ENCODE data around the gene S100A5. TPM values are rescaled to one million over a fixed set of nuclear protein-coding genes. Genes with fewer than 3 reads are reported as not detected.

The S100A5 gene
- total and polyA plus RNA-seq, 2 of the 8 experiments (the other 6 are each of a cell fraction or from before 2014, with no cell fraction given): not detected

- FAIRE-seq (no peak), DNase-seq (ENCODE audit: low read depth in 1 of 2, low spot score in 2 of 2) (no peak)
- 98% methylated on average over 6 of the region's 6 CpGs; no CpG with 5 or more reads in 1 of the 2 experiments for WGBS, 2 experiments (ENCODE audit: extremely low coverage in 1 of 2, insufficient coverage in 1 of 2, insufficient read length in 1 of 2, insufficient replicate concordance in 2 of 2, low coverage in 1 of 2, low lambda C conversion rate in 2 of 2, missing lambda C conversion rate in 1 of 2)
- Histone ChIP-seq H3K4me1 (replicated peaks in 1 of 4; ENCODE audit: control insufficient read depth in 3 of 4, insufficient read depth in 4 of 4, low read length in 3 of 4) (peaks cover 12 to 36% (median 23%) of the 10 kb centered on the region in 4 experiments), H3K23ac (ENCODE audit: insufficient read length) (no peak overlapping the region), H4K8ac (ENCODE audit: extremely low read depth, insufficient read depth, low read length) (no peak overlapping the region), H2BK12ac (ENCODE audit: low read depth, low read length) (peak overlapping the region; percentile 96; the same call in 1 of the 2 replicates), H2BK20ac (ENCODE audit: low read length) (peak overlapping the region; percentile 90; the same call in 1 of the 2 replicates), H3K27me3 (replicated peaks in 1 of 4; ENCODE audit: control insufficient read depth in 3 of 4, extremely low read depth in 1 of 4, insufficient read depth in 3 of 4, low read length in 3 of 4) (peaks cover 0 to 19% (median 6%) of the 10 kb centered on the region in 4 experiments; a peak in 5 of 7 replicates), H3K79me1 (ENCODE audit: low read depth, low read length) (no peaks in the 10 kb centered on the region), H3K18ac (ENCODE audit: extremely low read depth, low read length) (no peak overlapping the region), H2BK5ac (ENCODE audit: low read depth, low read length) (no peak overlapping the region), H3K79me2 (ENCODE audit: control insufficient read depth in 1 of 2, insufficient read depth in 2 of 2, low read length in 2 of 2) (no peaks in the 10 kb centered on the region), H3K27ac (ENCODE audit: low read depth, low read length) (no peak overlapping the region), H4K5ac (ENCODE audit: insufficient read length, low read depth, low read length) (no peak overlapping the region), H3K23me2 (ENCODE audit: low read depth, low read length) (peaks cover 2% of the 10 kb centered on the region), H3K36me3 (ENCODE audit: control insufficient read depth in 2 of 4, insufficient read depth in 4 of 4, low read length in 3 of 4) (no peaks in the 10 kb centered on the region), H2AFZ (ENCODE audit: low read length) (no peak overlapping the region), H2BK15ac (ENCODE audit: low read length) (no peak overlapping the region; the same call in 1 of the 2 replicates), H2BK120ac (replicated peaks; ENCODE audit: low read depth, low read length) (no peak overlapping the region), H3K56ac (replicated peaks; ENCODE audit: insufficient read length, low read depth, low read length) (no peak overlapping the region), H3K4me2 (ENCODE audit: insufficient read depth in 1 of 2, low read depth in 2 of 2, low read length in 2 of 2) (no peak overlapping the region), H3K9me3 (ENCODE audit: insufficient read depth in 2 of 2, low read depth in 1 of 2, low read length in 1 of 2) (no peaks in the 10 kb centered on the region), H3K4me3 (ENCODE audit: extremely low read depth in 1 of 4, insufficient read depth in 2 of 4, low read depth in 3 of 4, low read length in 4 of 4) (no peak overlapping the region), H4K20me1 (replicated peaks in 1 of 2; ENCODE audit: control insufficient read depth in 1 of 2, insufficient read depth in 2 of 2, low read length in 2 of 2) (no peaks in the 10 kb centered on the region), H3K9ac (replicated peaks in 1 of 4; ENCODE audit: extremely low read depth in 1 of 4, low read depth in 3 of 4, low read length in 3 of 4) (no peak overlapping the region), H3K4ac (replicated peaks; ENCODE audit: insufficient read length, low read depth, low read length) (no peak overlapping the region), H2AK5ac (ENCODE audit: low read depth, low read length) (0 out of 2 replicates have a peak overlapping the region, but pooled peaks have one; percentile 6), H3K14ac (ENCODE audit: insufficient read length) (no peak overlapping the region), H4K91ac (replicated peaks; ENCODE audit: insufficient read length, low read length) (peak overlapping the region; percentile 92)
- CTCF ChIA-PET (ENCODE audit: partially characterized antibody): interaction anchor here (0.6 to 10.2 kb wide), 5 partner anchors 11 to 78 kb away, joined by 3 to 165 read pairs (median 30); partner anchors contain the start of genes S100A14, S100A16, S100A3 and S100A4
- TF ChIP-seq KDM5A (IDR thresholded peaks at IDR 0.05; ENCODE audit: low read length): no peak
- no peak for TF ChIP-seq NANOG (IDR thresholded peaks at IDR 0.05; ENCODE audit: insufficient read depth, low read depth, low read length, poor library complexity, severe bottlenecking)
- POLR2A ChIA-PET (ENCODE audit: partially characterized antibody): interaction anchor here (1.1 kb wide), 1 partner anchor 90 kb away, joined by 5 read pairs; the partner anchor contains the start of gene S100A13
Measured at GRCh38 chr1:153537376-153537730, 3.4 kb downstream of the S100A5 start.

Data from H1 (cell line).